ENCODE measurements around the gene NDST1. TPM values are rescaled to one million over a fixed set of nuclear protein-coding genes. Genes with fewer than 3 reads are reported as not detected.

Gene NDST1
- total and polyA plus RNA-seq, 10 of the 15 experiments (the other 5 are each of a cell fraction or from before 2014, with no cell fraction given): 0.20 to 53.5 (median 12.9) TPM

DNA sequence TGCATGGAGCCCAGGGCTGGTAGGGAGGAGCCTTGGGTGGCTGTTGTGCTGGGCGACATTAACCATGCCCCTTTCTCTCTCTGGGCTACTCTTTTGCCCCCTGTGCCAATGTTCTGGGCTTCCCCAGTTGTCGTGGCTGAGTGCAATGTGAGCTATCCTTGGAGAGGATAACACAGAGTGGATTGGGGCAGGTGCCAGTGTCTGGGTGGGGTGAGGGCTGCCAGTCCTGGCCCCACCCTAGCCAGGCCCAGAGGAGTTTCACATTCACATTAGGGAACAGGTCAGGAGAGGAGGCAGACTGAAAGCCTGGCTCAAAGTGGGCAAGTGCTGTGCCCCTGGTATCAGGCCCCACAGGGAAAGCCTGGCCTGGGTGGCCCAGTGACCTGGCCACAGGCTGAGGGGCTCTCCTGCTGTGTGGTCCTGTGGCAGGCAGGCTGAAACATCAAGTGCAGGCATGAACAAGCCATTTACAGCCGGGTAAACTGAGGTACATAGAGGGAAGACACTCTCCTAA lies 7.5 kb upstream of the NDST1 start:
- ATAC-seq (no peak), DNase-seq (ENCODE audit: low read depth, low spot score) (no peak), FAIRE-seq (no peak)
- TF ChIP-seq MTA2 (IDR thresholded peaks at IDR 0.05; ENCODE audit: low read depth) (no peak), EP300 (IDR thresholded peaks at IDR 0.05; ENCODE audit: borderline replicate concordance in 1 of 2, control insufficient read depth in 1 of 2, low read depth in 2 of 2, low read length in 2 of 2) (no peak), ZNF24 (IDR thresholded peaks at IDR 0.05) (no peak), CHD4 (IDR thresholded peaks at IDR 0.05) (no peak), RAD51 (IDR thresholded peaks at IDR 0.05) (no peak), RFX5 (IDR thresholded peaks at IDR 0.05; ENCODE audit: low read depth, low read length) (no peak), STAT3 (IDR thresholded peaks at IDR 0.05; ENCODE audit: low read depth, low read length) (no peak)
- ChIA-PET CTCF (interaction anchor here (1.2 to 2.6 kb wide), 2 partner anchors 10 to 11 kb away, joined by 3 to 11 read pairs; no protein-coding TSS in a partner anchor), POLR2A (interaction anchor here (0.5 to 1.8 kb wide), 4 partner anchors 9 to 27 kb away, joined by 3 to 6 read pairs (median 3); no protein-coding TSS in a partner anchor), RAD21 (ENCODE audit: unreplicated experiment) (no interaction called here), SMC1A (ENCODE audit: uncharacterized antibody, unreplicated experiment) (interaction anchor here (0.9 to 2.7 kb wide), 3 partner anchors 11 to 40 kb away, joined by 3 to 15 read pairs (median 4); no protein-coding TSS in a partner anchor)
- H3K9ac ChIP-seq (ENCODE audit: control insufficient read depth, insufficient read depth, low read length): no peak overlapping the region
- H3K4me1 ChIP-seq (ENCODE audit: control insufficient read depth, insufficient read depth, low read length): no peaks in the 10 kb centered on the region
- H3K79me2 ChIP-seq (ENCODE audit: control insufficient read depth, insufficient read depth, low read length): peaks cover 11% of the 10 kb centered on the region
- no peaks in the 10 kb centered on the region for H3K9me3 ChIP-seq (replicated peaks; ENCODE audit: control insufficient read depth, insufficient read depth, low read length)
- H3K27me3 ChIP-seq (replicated peaks in 1 of 2; ENCODE audit: control insufficient read depth in 2 of 2, insufficient read depth in 2 of 2, low read length in 1 of 2): no peaks in the 10 kb centered on the region
- no peak overlapping the region for H3K27ac ChIP-seq (ENCODE audit: control insufficient read depth, insufficient read depth)
- intact Hi-C loops (cut with micrococcal nuclease; ENCODE audit: unreplicated experiment): no loop called here
- H3K4me2 ChIP-seq (ENCODE audit: control insufficient read depth, insufficient read depth): no peak overlapping the region
- H3K36me3 ChIP-seq (ENCODE audit: control insufficient read depth in 2 of 2, insufficient read depth in 2 of 2, low read length in 1 of 2): peaks cover 7 to 18% of the 10 kb centered on the region in 2 experiments; a peak in 3 of 4 replicates
- 72% methylated on average over 3 of the region's 3 CpGs for WGBS (ENCODE audit: insufficient coverage, insufficient replicate concordance, low lambda C conversion rate, missing lambda C conversion rate)
- H4K20me1 ChIP-seq (ENCODE audit: control insufficient read depth, insufficient read depth): peaks cover 3% of the 10 kb centered on the region; the same call in 1 of the 2 replicates
- no peak overlapping the region for H3K4me3 ChIP-seq
- H2AFZ ChIP-seq (ENCODE audit: control insufficient read depth, low read depth, low read length): no peak overlapping the region
- BruUV-seq (replicated peaks): no TSS peak
- in situ Hi-C loops (cut with MboI): no loop called here

DNA sequence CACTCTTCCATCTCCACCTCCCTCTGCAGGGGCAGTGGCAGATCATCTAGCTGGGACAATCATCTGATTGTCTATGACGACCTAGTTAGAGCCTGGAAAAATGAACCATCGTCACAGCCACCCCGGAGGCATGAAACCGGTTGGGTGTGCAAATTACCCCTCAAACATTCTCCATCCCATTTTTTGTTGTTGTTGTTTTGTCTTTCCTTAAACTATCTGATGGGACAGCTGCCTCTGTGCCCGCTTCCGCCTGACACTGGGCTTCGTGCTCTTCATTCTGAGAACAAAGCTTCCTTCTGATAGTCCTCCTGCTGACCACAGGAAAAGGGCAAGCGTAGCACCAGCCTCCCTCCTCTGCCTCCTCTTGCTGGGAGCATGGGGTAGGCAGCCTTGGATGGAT lies 7.0 kb upstream of the NDST1 start:
- FAIRE-seq: no peak
- TF ChIP-seq, protein P1, sequence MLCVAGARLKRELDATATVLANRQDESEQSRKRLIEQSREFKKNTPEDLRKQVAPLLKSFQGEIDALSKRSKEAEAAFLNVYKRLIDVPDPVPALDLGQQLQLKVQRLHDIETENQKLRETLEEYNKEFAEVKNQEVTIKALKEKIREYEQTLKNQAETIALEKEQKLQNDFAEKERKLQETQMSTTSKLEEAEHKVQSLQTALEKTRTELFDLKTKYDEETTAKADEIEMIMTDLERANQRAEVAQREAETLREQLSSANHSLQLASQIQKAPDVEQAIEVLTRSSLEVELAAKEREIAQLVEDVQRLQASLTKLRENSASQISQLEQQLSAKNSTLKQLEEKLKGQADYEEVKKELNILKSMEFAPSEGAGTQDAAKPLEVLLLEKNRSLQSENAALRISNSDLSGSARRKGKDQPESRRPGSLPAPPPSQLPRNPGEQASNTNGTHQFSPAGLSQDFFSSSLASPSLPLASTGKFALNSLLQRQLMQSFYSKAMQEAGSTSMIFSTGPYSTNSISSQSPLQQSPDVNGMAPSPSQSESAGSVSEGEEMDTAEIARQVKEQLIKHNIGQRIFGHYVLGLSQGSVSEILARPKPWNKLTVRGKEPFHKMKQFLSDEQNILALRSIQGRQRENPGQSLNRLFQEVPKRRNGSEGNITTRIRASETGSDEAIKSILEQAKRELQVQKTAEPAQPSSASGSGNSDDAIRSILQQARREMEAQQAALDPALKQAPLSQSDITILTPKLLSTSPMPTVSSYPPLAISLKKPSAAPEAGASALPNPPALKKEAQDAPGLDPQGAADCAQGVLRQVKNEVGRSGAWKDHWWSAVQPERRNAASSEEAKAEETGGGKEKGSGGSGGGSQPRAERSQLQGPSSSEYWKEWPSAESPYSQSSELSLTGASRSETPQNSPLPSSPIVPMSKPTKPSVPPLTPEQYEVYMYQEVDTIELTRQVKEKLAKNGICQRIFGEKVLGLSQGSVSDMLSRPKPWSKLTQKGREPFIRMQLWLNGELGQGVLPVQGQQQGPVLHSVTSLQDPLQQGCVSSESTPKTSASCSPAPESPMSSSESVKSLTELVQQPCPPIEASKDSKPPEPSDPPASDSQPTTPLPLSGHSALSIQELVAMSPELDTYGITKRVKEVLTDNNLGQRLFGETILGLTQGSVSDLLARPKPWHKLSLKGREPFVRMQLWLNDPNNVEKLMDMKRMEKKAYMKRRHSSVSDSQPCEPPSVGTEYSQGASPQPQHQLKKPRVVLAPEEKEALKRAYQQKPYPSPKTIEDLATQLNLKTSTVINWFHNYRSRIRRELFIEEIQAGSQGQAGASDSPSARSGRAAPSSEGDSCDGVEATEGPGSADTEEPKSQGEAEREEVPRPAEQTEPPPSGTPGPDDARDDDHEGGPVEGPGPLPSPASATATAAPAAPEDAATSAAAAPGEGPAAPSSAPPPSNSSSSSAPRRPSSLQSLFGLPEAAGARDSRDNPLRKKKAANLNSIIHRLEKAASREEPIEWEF (IDR thresholded peaks at IDR 0.05; ENCODE audit: insufficient replicate concordance, low read depth, low read length): no peak
- TF ChIP-seq CREM (IDR thresholded peaks at IDR 0.05; ENCODE audit: low read depth) (no peak), DPF2 (IDR thresholded peaks at IDR 0.05) (no peak), NR2F1 (conservative IDR thresholded peaks at IDR 0.05) (no peak), HDAC2 (IDR thresholded peaks at IDR 0.05) (no peak)

More for the DNA sequence above, 7.0 kb upstream of the NDST1 start:
- 85% methylated on average over 8 of the region's 8 CpGs for WGBS (ENCODE audit: insufficient coverage, insufficient replicate concordance, low lambda C conversion rate, missing lambda C conversion rate)
- ATAC-seq (no peak), DNase-seq (ENCODE audit: low read depth, low spot score) (no peak)
- Histone ChIP-seq H2AFZ (ENCODE audit: control insufficient read depth, low read depth, low read length) (no peak overlapping the region), H3K36me3 (ENCODE audit: control insufficient read depth in 2 of 2, insufficient read depth in 2 of 2, low read length in 1 of 2) (peaks cover 9 to 16% of the 10 kb centered on the region in 2 experiments; a peak in 3 of 4 replicates), H4K20me1 (ENCODE audit: control insufficient read depth, insufficient read depth) (peaks cover 3% of the 10 kb centered on the region; the same call in 1 of the 2 replicates), H3K9me3 (replicated peaks; ENCODE audit: control insufficient read depth, insufficient read depth, low read length) (no peaks in the 10 kb centered on the region), H3K4me2 (ENCODE audit: control insufficient read depth, insufficient read depth) (no peak overlapping the region), H3K79me2 (ENCODE audit: control insufficient read depth, insufficient read depth, low read length) (peaks cover 11% of the 10 kb centered on the region), H3K27ac (ENCODE audit: control insufficient read depth, insufficient read depth) (no peak overlapping the region), H3K4me3 (no peak overlapping the region), H3K27me3 (replicated peaks in 1 of 2; ENCODE audit: control insufficient read depth in 2 of 2, insufficient read depth in 2 of 2, low read length in 1 of 2) (no peaks in the 10 kb centered on the region), H3K9ac (ENCODE audit: control insufficient read depth, insufficient read depth, low read length) (no peak overlapping the region), H3K4me1 (ENCODE audit: control insufficient read depth, insufficient read depth, low read length) (no peaks in the 10 kb centered on the region)
- no TSS peak for BruUV-seq (replicated peaks)
- intact Hi-C loops (cut with micrococcal nuclease; ENCODE audit: unreplicated experiment): no loop called here
- in situ Hi-C loops (cut with MboI): no loop called here
- ChIA-PET SMC1A (ENCODE audit: uncharacterized antibody, unreplicated experiment) (interaction anchor here (0.9 to 1.4 kb wide), 2 partner anchors 10 to 40 kb away, joined by 3 to 4 read pairs; no protein-coding TSS in a partner anchor), CTCF (interaction anchor here (0.6 to 1.2 kb wide), 2 partner anchors 11 to 197 kb away, joined by 3 read pairs; no protein-coding TSS in a partner anchor), RAD21 (ENCODE audit: unreplicated experiment) (no interaction called here), POLR2A (interaction anchor here (0.5 kb wide), 1 partner anchor 17 kb away, joined by 3 read pairs; no protein-coding TSS in a partner anchor)

All from GM12878 (cell line).